ENCODE measurements around the gene ANKRD55.

ANKRD55 gene

DNA sequence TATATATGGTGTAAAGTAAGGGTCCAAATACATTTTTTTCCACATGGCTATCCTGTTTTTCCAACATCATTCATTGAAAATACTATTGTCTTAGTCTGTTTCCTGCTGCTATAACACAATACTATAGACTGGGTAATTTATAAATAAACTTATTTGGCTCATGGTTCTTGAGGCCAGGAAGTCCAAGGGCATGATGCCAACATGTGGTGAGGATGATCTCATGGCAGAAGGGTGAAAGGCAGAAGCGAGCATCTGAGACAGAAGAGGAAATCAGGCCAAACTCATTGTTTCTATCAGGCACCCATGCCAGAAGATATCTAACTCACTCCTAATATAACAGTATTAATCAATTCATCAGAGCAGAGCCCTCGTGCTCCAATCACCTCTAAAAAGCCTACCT is 42.6 kb downstream of the ANKRD55 start (continued):
- TF ChIP-seq ZBTB44 (tag by site-specific recombination; IDR thresholded peaks at IDR 0.05): no peak
- TF ChIP-seq ZNF513 (tag by site-specific recombination; IDR thresholded peaks at IDR 0.05): no peak
- TF ChIP-seq ZNF837 (tag by site-specific recombination; IDR thresholded peaks at IDR 0.05): no peak

GRCh38 chr5:56185768-56186311 is 47.3 kb downstream of the ANKRD55 start:
- H3K4me1 ChIP-seq (ENCODE audit: control insufficient read depth, insufficient read depth, low read length): peaks cover 3% of the 10 kb centered on the region; the same call in 1 of the 2 replicates
- H3K36me3 ChIP-seq (ENCODE audit: control insufficient read depth in 2 of 2, insufficient read depth in 1 of 2, low read length in 2 of 2): no peaks in the 10 kb centered on the region
- TF ChIP-seq, protein P1, sequence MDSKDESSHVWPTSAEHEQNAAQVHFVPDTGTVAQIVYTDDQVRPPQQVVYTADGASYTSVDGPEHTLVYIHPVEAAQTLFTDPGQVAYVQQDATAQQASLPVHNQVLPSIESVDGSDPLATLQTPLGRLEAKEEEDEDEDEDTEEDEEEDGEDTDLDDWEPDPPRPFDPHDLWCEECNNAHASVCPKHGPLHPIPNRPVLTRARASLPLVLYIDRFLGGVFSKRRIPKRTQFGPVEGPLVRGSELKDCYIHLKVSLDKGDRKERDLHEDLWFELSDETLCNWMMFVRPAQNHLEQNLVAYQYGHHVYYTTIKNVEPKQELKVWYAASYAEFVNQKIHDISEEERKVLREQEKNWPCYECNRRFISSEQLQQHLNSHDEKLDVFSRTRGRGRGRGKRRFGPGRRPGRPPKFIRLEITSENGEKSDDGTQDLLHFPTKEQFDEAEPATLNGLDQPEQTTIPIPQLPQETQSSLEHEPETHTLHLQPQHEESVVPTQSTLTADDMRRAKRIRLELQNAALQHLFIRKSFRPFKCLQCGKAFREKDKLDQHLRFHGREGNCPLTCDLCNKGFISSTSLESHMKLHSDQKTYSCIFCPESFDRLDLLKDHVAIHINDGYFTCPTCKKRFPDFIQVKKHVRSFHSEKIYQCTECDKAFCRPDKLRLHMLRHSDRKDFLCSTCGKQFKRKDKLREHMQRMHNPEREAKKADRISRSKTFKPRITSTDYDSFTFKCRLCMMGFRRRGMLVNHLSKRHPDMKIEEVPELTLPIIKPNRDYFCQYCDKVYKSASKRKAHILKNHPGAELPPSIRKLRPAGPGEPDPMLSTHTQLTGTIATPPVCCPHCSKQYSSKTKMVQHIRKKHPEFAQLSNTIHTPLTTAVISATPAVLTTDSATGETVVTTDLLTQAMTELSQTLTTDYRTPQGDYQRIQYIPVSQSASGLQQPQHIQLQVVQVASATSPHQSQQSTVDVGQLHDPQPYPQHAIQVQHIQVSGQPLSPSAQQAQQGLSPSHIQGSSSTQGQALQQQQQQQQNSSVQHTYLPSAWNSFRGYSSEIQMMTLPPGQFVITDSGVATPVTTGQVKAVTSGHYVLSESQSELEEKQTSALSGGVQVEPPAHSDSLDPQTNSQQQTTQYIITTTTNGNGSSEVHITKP (tag by site-specific recombination; IDR thresholded peaks at IDR 0.05): peak; percentile 26; the same call in 1 of the 2 replicates
- TF ChIP-seq, protein P2, sequence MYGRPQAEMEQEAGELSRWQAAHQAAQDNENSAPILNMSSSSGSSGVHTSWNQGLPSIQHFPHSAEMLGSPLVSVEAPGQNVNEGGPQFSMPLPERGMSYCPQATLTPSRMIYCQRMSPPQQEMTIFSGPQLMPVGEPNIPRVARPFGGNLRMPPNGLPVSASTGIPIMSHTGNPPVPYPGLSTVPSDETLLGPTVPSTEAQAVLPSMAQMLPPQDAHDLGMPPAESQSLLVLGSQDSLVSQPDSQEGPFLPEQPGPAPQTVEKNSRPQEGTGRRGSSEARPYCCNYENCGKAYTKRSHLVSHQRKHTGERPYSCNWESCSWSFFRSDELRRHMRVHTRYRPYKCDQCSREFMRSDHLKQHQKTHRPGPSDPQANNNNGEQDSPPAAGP (tag by site-specific recombination; IDR thresholded peaks at IDR 0.05): no peak
- TF ChIP-seq ZNF350 (tag by site-specific recombination; IDR thresholded peaks at IDR 0.05) (no peak), ZNF423 (tag by site-specific recombination; IDR thresholded peaks at IDR 0.05) (no peak)
- H3K4me3 ChIP-seq (ENCODE audit: low read depth, low read length): no peak overlapping the region
- ChIA-PET CTCF (no interaction called here), POLR2A (no interaction called here)
- H3K9me3 ChIP-seq (ENCODE audit: control insufficient read depth, insufficient read depth, low read depth, low read length): no peaks in the 10 kb centered on the region
- no peak overlapping the region for H3K27ac ChIP-seq (ENCODE audit: extremely low read depth, low read depth, low read length)

- CTCF ChIA-PET: no interaction called here
- POLR2A ChIA-PET: no interaction called here
- TF ChIP-seq EGR2 (tag by site-specific recombination; IDR thresholded peaks at IDR 0.05; ENCODE audit: low read depth) (0 out of 2 replicates have a peak, but pooled peaks have one; percentile 20), TSHZ1 (tag by site-specific recombination; IDR thresholded peaks at IDR 0.05; ENCODE audit: borderline replicate concordance) (peak; percentile 26; the same call in 1 of the 2 replicates), ZNF600 (tag by site-specific recombination; IDR thresholded peaks at IDR 0.05) (0 out of 2 replicates have a peak, but pooled peaks have one; percentile 13), ZNF37A (tag by site-specific recombination; IDR thresholded peaks at IDR 0.05) (no peak), ZNF664 (tag by site-specific recombination; IDR thresholded peaks at IDR 0.05) (no peak)
- TF ChIP-seq, protein P3, sequence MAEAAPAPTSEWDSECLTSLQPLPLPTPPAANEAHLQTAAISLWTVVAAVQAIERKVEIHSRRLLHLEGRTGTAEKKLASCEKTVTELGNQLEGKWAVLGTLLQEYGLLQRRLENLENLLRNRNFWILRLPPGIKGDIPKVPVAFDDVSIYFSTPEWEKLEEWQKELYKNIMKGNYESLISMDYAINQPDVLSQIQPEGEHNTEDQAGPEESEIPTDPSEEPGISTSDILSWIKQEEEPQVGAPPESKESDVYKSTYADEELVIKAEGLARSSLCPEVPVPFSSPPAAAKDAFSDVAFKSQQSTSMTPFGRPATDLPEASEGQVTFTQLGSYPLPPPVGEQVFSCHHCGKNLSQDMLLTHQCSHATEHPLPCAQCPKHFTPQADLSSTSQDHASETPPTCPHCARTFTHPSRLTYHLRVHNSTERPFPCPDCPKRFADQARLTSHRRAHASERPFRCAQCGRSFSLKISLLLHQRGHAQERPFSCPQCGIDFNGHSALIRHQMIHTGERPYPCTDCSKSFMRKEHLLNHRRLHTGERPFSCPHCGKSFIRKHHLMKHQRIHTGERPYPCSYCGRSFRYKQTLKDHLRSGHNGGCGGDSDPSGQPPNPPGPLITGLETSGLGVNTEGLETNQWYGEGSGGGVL (tag by site-specific recombination; IDR thresholded peaks at IDR 0.05): peak; percentile 25; the same call in 1 of the 2 replicates
- TF ChIP-seq, protein P2 (tag by site-specific recombination; IDR thresholded peaks at IDR 0.05): no peak
- TF ChIP-seq, protein P4, sequence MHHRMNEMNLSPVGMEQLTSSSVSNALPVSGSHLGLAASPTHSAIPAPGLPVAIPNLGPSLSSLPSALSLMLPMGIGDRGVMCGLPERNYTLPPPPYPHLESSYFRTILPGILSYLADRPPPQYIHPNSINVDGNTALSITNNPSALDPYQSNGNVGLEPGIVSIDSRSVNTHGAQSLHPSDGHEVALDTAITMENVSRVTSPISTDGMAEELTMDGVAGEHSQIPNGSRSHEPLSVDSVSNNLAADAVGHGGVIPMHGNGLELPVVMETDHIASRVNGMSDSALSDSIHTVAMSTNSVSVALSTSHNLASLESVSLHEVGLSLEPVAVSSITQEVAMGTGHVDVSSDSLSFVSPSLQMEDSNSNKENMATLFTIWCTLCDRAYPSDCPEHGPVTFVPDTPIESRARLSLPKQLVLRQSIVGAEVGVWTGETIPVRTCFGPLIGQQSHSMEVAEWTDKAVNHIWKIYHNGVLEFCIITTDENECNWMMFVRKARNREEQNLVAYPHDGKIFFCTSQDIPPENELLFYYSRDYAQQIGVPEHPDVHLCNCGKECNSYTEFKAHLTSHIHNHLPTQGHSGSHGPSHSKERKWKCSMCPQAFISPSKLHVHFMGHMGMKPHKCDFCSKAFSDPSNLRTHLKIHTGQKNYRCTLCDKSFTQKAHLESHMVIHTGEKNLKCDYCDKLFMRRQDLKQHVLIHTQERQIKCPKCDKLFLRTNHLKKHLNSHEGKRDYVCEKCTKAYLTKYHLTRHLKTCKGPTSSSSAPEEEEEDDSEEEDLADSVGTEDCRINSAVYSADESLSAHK (tag by site-specific recombination; IDR thresholded peaks at IDR 0.05): no peak
Observed at GRCh38 chr5:56183506-56183905, 49.6 kb downstream of the ANKRD55 start.

More at GRCh38 chr5:56183506-56183905, 49.6 kb downstream of the ANKRD55 start:
- Histone ChIP-seq H3K4me1 (ENCODE audit: control insufficient read depth, insufficient read depth, low read length) (peaks cover 3% of the 10 kb centered on the region; the same call in 1 of the 2 replicates), H3K4me3 (ENCODE audit: low read depth, low read length) (no peak overlapping the region), H3K9me3 (ENCODE audit: control insufficient read depth, insufficient read depth, low read depth, low read length) (no peaks in the 10 kb centered on the region), H3K36me3 (ENCODE audit: control insufficient read depth in 2 of 2, insufficient read depth in 1 of 2, low read length in 2 of 2) (no peaks in the 10 kb centered on the region), H3K27ac (ENCODE audit: extremely low read depth, low read depth, low read length) (no peak overlapping the region)

Data from HEK293 (cell line).